Measurements from ENCODE around the gene ISM1.

The ISM1 gene

DNA sequence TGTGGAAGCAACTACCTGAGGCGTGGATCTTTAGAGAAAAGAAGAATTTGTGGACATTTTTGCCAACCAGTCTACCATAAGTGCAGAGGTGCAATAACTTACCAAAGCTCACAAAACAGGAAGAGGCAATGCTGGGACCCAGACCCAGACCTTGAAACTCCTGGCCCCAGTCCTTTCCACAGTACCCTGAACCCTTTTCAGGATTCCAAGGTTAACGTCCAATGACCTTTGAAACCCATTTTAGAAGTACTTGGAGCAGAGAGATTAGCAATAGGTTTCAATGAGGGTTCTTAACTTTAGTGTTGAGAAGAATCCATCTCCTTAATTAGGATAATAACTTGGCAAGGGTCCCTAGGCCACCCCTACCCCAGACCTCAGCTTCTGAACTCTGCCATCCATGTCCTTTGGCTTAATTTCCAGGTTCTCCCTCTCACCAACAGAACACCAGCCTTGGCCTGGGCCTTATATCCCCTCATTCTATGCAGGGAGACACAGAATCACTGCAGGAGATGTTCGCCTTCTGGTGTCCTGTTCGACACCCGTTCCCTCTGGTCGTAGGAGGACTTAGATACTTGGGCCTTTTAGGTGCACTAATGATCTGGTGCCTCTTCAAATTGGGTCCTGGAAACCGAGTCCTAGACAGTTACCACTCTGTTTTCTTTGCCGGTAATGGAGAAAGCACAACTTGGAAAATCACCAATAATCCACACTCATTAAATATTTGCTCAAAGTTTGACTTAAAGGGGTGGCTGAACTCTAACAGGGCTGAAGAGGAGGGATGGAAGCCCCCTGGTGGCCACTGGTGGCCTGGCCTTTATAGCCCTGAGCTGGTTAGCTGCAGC, 40.6 kb downstream of the ISM1 start:
- Histone ChIP-seq H2AFZ (ENCODE audit: low read length) (no peak overlapping the region), H3K4me1 (ENCODE audit: low read length) (no peaks in the 10 kb centered on the region), H3K9ac (ENCODE audit: low read length) (no peak overlapping the region), H3F3A (ENCODE audit: insufficient read depth, low read length) (no peaks in the 10 kb centered on the region), H3K79me2 (ENCODE audit: low read length) (no peaks in the 10 kb centered on the region), H3K9me3 (replicated peaks; ENCODE audit: insufficient read depth, low read length) (no peaks in the 10 kb centered on the region), H3K4me3 (ENCODE audit: low read length) (no peak overlapping the region), H3K36me3 (replicated peaks; ENCODE audit: insufficient read depth, low read length) (no peaks in the 10 kb centered on the region), H3K9me2 (replicated peaks; ENCODE audit: insufficient read depth, low read length) (no peaks in the 10 kb centered on the region), H4K20me1 (ENCODE audit: insufficient read depth, low read length) (no peaks in the 10 kb centered on the region), H3K27me3 (replicated peaks; ENCODE audit: insufficient read depth, low read length) (no peaks in the 10 kb centered on the region), H3K4me2 (ENCODE audit: low read depth, low read length) (no peak overlapping the region), H3K27ac (ENCODE audit: low read length) (no peak overlapping the region)
- TF ChIP-seq, protein P1, sequence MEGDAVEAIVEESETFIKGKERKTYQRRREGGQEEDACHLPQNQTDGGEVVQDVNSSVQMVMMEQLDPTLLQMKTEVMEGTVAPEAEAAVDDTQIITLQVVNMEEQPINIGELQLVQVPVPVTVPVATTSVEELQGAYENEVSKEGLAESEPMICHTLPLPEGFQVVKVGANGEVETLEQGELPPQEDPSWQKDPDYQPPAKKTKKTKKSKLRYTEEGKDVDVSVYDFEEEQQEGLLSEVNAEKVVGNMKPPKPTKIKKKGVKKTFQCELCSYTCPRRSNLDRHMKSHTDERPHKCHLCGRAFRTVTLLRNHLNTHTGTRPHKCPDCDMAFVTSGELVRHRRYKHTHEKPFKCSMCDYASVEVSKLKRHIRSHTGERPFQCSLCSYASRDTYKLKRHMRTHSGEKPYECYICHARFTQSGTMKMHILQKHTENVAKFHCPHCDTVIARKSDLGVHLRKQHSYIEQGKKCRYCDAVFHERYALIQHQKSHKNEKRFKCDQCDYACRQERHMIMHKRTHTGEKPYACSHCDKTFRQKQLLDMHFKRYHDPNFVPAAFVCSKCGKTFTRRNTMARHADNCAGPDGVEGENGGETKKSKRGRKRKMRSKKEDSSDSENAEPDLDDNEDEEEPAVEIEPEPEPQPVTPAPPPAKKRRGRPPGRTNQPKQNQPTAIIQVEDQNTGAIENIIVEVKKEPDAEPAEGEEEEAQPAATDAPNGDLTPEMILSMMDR (IDR thresholded peaks at IDR 0.05; ENCODE audit: low read length) = peak; percentile 80
- TF ChIP-seq EZH2 (optimal IDR thresholded peaks at IDR 0.05; ENCODE audit: low read depth, low read length) = no peak
- DNase-seq = peak; percentile 54

DNA sequence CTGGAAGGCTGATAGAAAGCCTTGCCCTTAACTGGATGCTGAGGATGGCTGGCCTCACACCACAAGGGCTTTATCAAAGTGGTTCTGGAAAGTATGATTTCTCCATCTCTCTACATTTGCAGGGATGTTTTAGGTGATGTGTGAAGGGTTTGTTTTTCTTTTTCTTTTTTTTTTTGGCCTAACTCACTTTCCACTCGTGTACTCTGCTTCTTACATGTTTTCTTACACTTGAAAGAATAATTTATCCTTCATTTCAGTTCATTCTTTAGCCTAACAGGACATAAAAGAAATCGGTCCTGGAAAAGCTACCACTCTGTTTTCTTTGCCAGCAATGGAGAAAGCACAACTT, 41.2 kb downstream of the ISM1 start:
- DNase-seq = no peak
- H3K4me2 ChIP-seq (ENCODE audit: low read depth, low read length) = no peak overlapping the region

DNA sequence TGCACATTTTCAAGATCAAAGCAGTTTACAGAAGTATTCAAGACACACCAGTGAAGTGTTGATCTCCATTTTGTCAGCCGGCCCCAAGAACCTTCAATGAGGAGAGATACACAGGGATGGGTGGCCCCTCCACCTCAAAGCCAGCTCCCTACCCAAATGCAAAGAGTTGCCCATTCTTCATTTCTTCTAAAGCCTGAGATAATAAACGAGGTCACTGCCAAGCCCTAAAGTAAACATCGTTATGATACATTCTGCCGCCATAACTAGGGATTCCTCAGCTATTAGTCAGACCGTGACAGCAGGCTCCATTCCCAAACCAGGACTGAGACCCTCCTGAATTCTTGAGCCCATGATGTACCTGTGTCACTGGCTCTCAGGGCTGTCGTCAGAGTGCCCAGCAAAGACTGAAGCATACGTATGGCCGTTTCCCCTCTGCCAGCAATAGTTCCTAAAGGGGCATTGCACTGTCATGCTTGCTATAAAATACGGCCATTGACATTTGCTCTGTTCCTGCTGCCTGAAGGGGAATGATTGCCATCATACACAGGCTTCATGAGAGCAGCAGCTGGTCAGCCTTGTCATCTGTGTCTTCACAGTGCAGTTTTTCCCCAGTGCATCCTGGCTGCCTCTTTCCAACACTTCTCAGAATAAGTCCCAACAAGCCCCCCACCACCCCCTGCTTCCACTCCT, 41.7 kb downstream of the ISM1 start:
- TF ChIP-seq, protein P1 (IDR thresholded peaks at IDR 0.05; ENCODE audit: low read length) = no peak
- no peak for TF ChIP-seq EZH2phosphoT487 (IDR thresholded peaks at IDR 0.05; ENCODE audit: low read length)
- Histone ChIP-seq H3K4me3 (ENCODE audit: low read length) (no peak overlapping the region), H3F3A (ENCODE audit: insufficient read depth, low read length) (no peaks in the 10 kb centered on the region), H4K20me1 (ENCODE audit: insufficient read depth, low read length) (no peaks in the 10 kb centered on the region), H3K4me2 (ENCODE audit: low read depth, low read length) (no peak overlapping the region), H3K9me2 (replicated peaks; ENCODE audit: insufficient read depth, low read length) (no peaks in the 10 kb centered on the region), H3K36me3 (replicated peaks; ENCODE audit: insufficient read depth, low read length) (no peaks in the 10 kb centered on the region), H3K27ac (ENCODE audit: low read length) (no peak overlapping the region), H3K9me3 (replicated peaks; ENCODE audit: insufficient read depth, low read length) (no peaks in the 10 kb centered on the region), H3K4me1 (ENCODE audit: low read length) (no peaks in the 10 kb centered on the region), H3K27me3 (replicated peaks; ENCODE audit: insufficient read depth, low read length) (no peaks in the 10 kb centered on the region), H3K9ac (ENCODE audit: low read length) (no peak overlapping the region), H3K79me2 (ENCODE audit: low read length) (no peaks in the 10 kb centered on the region), H2AFZ (ENCODE audit: low read length) (no peak overlapping the region)
- DNase-seq = no peak

More for the DNA sequence above, 41.2 kb downstream of the ISM1 start:
- H3K4me1 ChIP-seq (ENCODE audit: low read length) = no peaks in the 10 kb centered on the region
- H3K9me3 ChIP-seq (replicated peaks; ENCODE audit: insufficient read depth, low read length) = no peaks in the 10 kb centered on the region
- H3K27me3 ChIP-seq (replicated peaks; ENCODE audit: insufficient read depth, low read length) = no peaks in the 10 kb centered on the region
- no peaks in the 10 kb centered on the region for H4K20me1 ChIP-seq (ENCODE audit: insufficient read depth, low read length)
- no peaks in the 10 kb centered on the region for H3F3A ChIP-seq (ENCODE audit: insufficient read depth, low read length)
- H3K9ac ChIP-seq (ENCODE audit: low read length) = no peak overlapping the region
- H3K4me3 ChIP-seq (ENCODE audit: low read length) = no peak overlapping the region
- no peaks in the 10 kb centered on the region for H3K79me2 ChIP-seq (ENCODE audit: low read length)
- H3K9me2 ChIP-seq (replicated peaks; ENCODE audit: insufficient read depth, low read length) = no peaks in the 10 kb centered on the region
- no peak overlapping the region for H3K27ac ChIP-seq (ENCODE audit: low read length)
- no peaks in the 10 kb centered on the region for H3K36me3 ChIP-seq (replicated peaks; ENCODE audit: insufficient read depth, low read length)
- H2AFZ ChIP-seq (ENCODE audit: low read length) = no peak overlapping the region
- TF ChIP-seq EZH2 (optimal IDR thresholded peaks at IDR 0.05; ENCODE audit: low read depth, low read length) (no peak), EZH2phosphoT487 (IDR thresholded peaks at IDR 0.05; ENCODE audit: low read length) (no peak)
- TF ChIP-seq, protein P1 (IDR thresholded peaks at IDR 0.05; ENCODE audit: low read length) = no peak

Data from MM.1S (cell line).